ENCODE data around the gene AIF1L.

The AIF1L gene

DNA sequence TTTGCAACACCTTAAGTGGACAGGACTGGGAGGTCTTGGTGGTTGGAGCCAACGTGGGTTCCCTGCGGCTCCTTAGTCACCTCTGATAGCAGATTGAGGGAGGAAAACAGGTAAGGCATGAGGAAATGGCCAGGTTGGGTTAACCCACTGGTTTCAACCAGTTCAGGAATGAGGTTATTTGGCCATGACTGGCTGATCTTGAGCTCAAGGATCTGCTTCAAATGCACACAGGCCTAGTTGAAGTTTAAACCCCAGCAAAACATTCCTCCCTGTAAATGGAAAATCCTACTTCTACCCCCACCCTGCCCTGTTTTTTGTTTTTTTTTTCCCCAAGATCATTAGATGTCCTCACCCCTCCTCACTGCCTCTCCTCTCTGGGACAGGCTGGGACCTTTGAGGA is 25.8 kb downstream of the AIF1L start:
- no peak for TF ChIP-seq CTCF (IDR thresholded peaks at IDR 0.05; ENCODE audit: insufficient read depth, low read depth, low read length, missing control alignments)
- no peak overlapping the region for H3K4me3 ChIP-seq (ENCODE audit: low read depth, low read length)
- no peak for DNase-seq (ENCODE audit: low read depth)

- TF ChIP-seq CTCF (IDR thresholded peaks at IDR 0.05; ENCODE audit: insufficient read depth, low read depth, low read length, missing control alignments) = no peak
- H3K4me3 ChIP-seq (ENCODE audit: low read depth, low read length) = peak overlapping the region; percentile 79
- DNase-seq (ENCODE audit: low read depth) = no peak
These were observed 28.6 kb downstream of the AIF1L start for GRCh38 chr9:131125038-131125287.

DNA sequence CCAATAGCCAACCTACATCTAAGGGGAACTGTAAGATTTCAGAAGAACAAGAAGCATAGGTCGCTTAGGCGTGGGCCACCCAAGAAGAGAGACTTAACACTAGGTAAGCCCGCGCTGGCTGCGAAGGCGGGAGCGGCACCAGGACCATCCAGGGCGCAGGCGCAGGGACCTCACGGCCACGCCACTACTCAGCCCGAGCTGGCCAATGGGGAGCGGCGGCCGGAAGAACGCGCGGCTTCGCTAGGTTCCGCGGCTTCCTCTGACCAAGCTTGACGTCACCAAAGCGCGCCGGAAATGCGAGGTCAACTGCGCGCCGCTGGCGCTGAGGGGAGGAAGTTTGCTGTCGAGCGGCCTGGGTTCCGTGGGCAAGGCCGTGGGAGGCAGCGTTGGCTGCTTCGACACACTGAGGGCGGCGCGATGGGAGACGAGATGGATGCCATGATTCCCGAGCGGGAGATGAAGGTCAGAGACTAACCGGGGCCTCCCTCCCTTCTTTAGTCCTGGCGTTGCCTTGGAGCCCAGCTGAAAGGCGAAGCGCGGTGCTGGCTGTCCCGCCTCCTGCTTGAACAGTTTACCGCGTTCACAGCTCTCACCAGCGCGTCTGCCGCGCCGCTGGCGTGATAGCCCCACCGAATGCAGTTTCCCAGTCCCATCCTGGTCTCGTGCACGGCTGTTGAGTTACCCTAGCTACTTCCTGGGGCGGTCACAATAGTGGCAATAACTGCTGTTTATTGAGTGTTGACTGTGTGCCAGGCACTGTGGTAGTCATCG is 29.1 kb downstream of the AIF1L start, which contains the start of gene NUP214:
Gene NUP214 (plus strand): TSS at position 299 of the 771 bp plus-strand sequence. CDS start 119 bp downstream, at position 418.
- no peak for TF ChIP-seq CTCF (IDR thresholded peaks at IDR 0.05; ENCODE audit: insufficient read depth, low read depth, low read length, missing control alignments)
- peak; percentile 98 for DNase-seq (ENCODE audit: low read depth)
- peak within 1 kb of the TSS; percentile 90 for H3K4me3 ChIP-seq (ENCODE audit: low read depth, low read length)

DNA sequence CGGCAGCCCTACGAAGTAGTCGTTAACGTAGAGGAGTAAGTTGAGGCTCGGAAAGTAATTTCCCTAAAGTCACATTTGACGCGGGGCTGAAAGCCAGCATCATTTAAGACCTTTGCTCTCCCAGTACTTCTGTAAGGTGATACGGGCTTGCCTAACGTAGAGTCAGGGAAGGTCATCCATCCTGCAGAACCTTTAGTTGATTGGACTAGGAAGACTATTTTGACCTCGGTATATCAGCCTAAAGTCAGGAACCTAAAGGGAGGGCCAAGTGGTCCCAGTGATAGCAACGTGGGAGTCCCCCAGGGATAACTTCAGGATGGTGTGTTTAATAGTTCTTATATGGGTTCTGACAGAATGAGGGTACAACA is 29.7 kb downstream of the AIF1L start:
- peak overlapping the region; percentile 90 for H3K4me3 ChIP-seq (ENCODE audit: low read depth, low read length)
- TF ChIP-seq CTCF (IDR thresholded peaks at IDR 0.05; ENCODE audit: insufficient read depth, low read depth, low read length, missing control alignments) = no peak
- no peak for DNase-seq (ENCODE audit: low read depth)

- no peak for TF ChIP-seq CTCF (IDR thresholded peaks at IDR 0.05; ENCODE audit: insufficient read depth, low read depth, low read length, missing control alignments)
- no peak overlapping the region for H3K4me3 ChIP-seq (ENCODE audit: low read depth, low read length)
These were observed 32.9 kb downstream of the AIF1L start for GRCh38 chr9:131129183-131129582.

DNA sequence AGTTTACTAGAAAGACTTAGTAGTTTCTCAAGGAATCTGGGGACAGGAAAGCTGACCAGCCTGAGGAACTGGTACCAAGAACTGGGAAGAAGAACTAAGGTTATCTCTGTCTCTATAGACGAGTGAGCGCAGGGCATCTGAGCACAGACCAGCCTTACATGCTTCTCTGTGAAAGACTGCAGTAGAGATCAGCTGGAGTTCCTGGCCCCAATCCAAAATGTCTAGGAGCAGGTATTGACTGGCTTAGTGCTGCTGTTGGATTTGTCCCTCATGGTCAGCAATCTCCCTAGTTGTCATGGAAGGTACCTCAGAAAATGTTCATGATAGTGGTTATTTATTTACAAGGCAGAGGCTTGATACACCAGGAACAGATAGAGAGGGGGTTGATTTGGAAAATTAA is 42.3 kb downstream of the AIF1L start:
- DNase-seq (ENCODE audit: low read depth) = no peak
- no peak overlapping the region for H3K4me3 ChIP-seq (ENCODE audit: low read depth, low read length)
- no peak for TF ChIP-seq CTCF (IDR thresholded peaks at IDR 0.05; ENCODE audit: insufficient read depth, low read depth, low read length, missing control alignments)

More at GRCh38 chr9:131129183-131129582, 32.9 kb downstream of the AIF1L start:
- no peak for DNase-seq (ENCODE audit: low read depth)

DNA sequence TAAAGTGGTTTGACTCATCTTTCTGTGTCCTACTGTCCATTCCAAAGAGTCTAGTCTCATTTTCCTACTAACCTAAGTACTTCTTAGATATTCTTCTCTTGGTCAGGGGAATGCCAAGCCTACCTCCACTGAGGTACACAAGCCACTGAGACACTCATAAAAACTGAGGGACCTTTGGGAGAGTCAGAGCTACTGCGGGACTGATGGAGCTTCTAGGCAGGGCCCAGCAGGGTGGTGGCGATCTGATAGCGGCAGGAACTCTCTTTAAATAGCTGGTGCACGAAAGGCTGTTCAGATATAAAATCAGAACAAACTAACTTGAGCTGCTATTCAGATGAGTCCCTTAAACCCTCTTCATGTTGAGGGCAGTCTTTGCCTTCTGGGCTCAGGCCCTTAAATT is 43.8 kb downstream of the AIF1L start:
- DNase-seq (ENCODE audit: low read depth) = no peak
- H3K4me3 ChIP-seq (ENCODE audit: low read depth, low read length) = no peak overlapping the region
- TF ChIP-seq CTCF (IDR thresholded peaks at IDR 0.05; ENCODE audit: insufficient read depth, low read depth, low read length, missing control alignments) = no peak
